A673 (cell line): Measurements from ENCODE around the gene COG6. TPM values are rescaled to one million over a fixed set of nuclear protein-coding genes. Genes with fewer than 3 reads are reported as not detected.

Experiments used
- BruUV-seq: library from RNA; stranded (reverse); fragments of 400-500 nt; replicated peaks from 2 replicates; lab custom pipeline; 2021; lab: Mats Ljungman, UMichigan
- CTCF ChIA-PET: fragments of 300-600 bp; sonication (Branson Sonifier 250); formaldehyde crosslinking; loops from one replicate; lab custom pipeline; 2022; ENCODE audit warnings: antibody characterized with exemption; lab: Charles Lee
- POLR2A ChIA-PET: fragments of 300-600 bp; sonication (Branson Sonifier 250); formaldehyde crosslinking; loops from one replicate; lab custom pipeline; 2022; ENCODE audit warnings: antibody characterized with exemption; ENCODE audit not compliant: low non-redundant PET; lab: Charles Lee
- DNase-seq: peaks from one replicate; pipeline ENCODE4 v3.0.0-alpha.2; 2015; ENCODE audit warnings: low spot score
- H3K27ac ChIP-seq: fragments of 200-600 bp; sonication (generic); 2 replicates; pipeline ENCODE4 v1.5.1; 2016; ENCODE audit warnings: mixed run types, low read depth, mild to moderate bottlenecking, mixed read lengths, antibody characterized with exemption, low read length; ENCODE audit not compliant: poor library complexity, severe bottlenecking
- H3K27me3 ChIP-seq: fragments of 200-600 bp; sonication (generic); replicated peaks from 2 replicates; pipeline ENCODE4 v1.6.1; 2017; ENCODE audit warnings: mixed run types, low read depth, mild to moderate bottlenecking, mixed read lengths, antibody characterized with exemption, low read length; ENCODE audit not compliant: insufficient read depth, poor library complexity
- H3K36me3 ChIP-seq: fragments of 200-600 bp; sonication (generic); 2 replicates; pipeline ENCODE4 v1.6.1; 2016; ENCODE audit warnings: mixed run types, mild to moderate bottlenecking, mixed read lengths, antibody characterized with exemption, low read length; ENCODE audit not compliant: insufficient read depth, poor library complexity, severe bottlenecking
- H3K4me1 ChIP-seq: fragments of 200-600 bp; sonication (generic); 2 replicates; pipeline ENCODE4 v1.6.1; 2017; ENCODE audit warnings: mixed run types, mild to moderate bottlenecking, mixed read lengths, antibody characterized with exemption, low read length; ENCODE audit not compliant: insufficient read depth, poor library complexity, severe bottlenecking
- H3K4me3 ChIP-seq: fragments of 200-600 bp; sonication (generic); 2 replicates; pipeline ENCODE4 v1.5.1; 2016; ENCODE audit warnings: low read depth, mixed run types, mild to moderate bottlenecking, mixed read lengths, low read length; ENCODE audit not compliant: poor library complexity, severe bottlenecking
- H3K9me3 ChIP-seq: fragments of 200-600 bp; sonication (generic); 2 replicates; pipeline ENCODE4 v1.6.1; 2016; ENCODE audit warnings: mixed run types, low read depth, mild to moderate bottlenecking, mixed read lengths, antibody characterized with exemption, low read length; ENCODE audit not compliant: poor library complexity, severe bottlenecking
- CTCF ChIP-seq: fragments of 300-800, 200-600 bp; sonication (generic); conservative IDR thresholded peaks from 2 replicates; pipeline ENCODE4 v1.5.1; 2017; ENCODE audit warnings: low read depth, mild to moderate bottlenecking, antibody characterized with exemption, low read length, moderate library complexity, mixed read lengths
- EZH2 ChIP-seq: fragments of 200-600 bp; sonication (generic); IDR thresholded peaks from 2 replicates; pipeline ENCODE4 v1.6.1; 2017; ENCODE audit warnings: borderline replicate concordance, low read depth, mild to moderate bottlenecking, mixed read lengths, antibody characterized with exemption, low read length; ENCODE audit not compliant: poor library complexity, severe bottlenecking
- intact Hi-C: fragments of 100-400 bp; cut with micrococcal nuclease; formaldehyde crosslinking; loops from one replicate; pipeline ENCODE4 v1.10.0; 2022; ENCODE audit not compliant: unreplicated experiment
- total RNA-seq: library from RNA; stranded (reverse); gene quantifications from 2 replicates; pipeline ENCODE4 v1.2.3, GENCODE V29; 2021

Gene COG6
- total RNA-seq, 1 experiment from 2014 or later, result 33.6 TPM

GRCh38 chr13:39749528-39749927 is 94.1 kb downstream of the COG6 start:
- Histone ChIP-seq H3K27me3 (no peaks in the 10 kb centered on the region), H3K36me3 (no peaks in the 10 kb centered on the region), H3K9me3 (no peaks in the 10 kb centered on the region), H3K4me1 (no peaks in the 10 kb centered on the region), H3K4me3 (no peak overlapping the region), H3K27ac (no peak overlapping the region)
- POLR2A ChIA-PET, result no interaction called here
- TF ChIP-seq EZH2 (no peak), CTCF (no peak)
- CTCF ChIA-PET, result no interaction called here
- DNase-seq, result no peak
- BruUV-seq, result no TSS peak
- intact Hi-C loops, result no loop called here

- no peak overlapping the region for H3K4me3 ChIP-seq
Observed at GRCh38 chr13:39751805-39752204, 96.3 kb downstream of the COG6 start.

GRCh38 chr13:39760521-39760920 is 105.1 kb downstream of the COG6 start:
- Histone ChIP-seq H3K9me3 (peaks cover 3% of the 10 kb centered on the region), H3K27ac (no peak overlapping the region)

More at GRCh38 chr13:39751805-39752204, 96.3 kb downstream of the COG6 start:
- ChIA-PET CTCF (no interaction called here), POLR2A (no interaction called here)
- DNase-seq, result no peak
- no peaks in the 10 kb centered on the region for H3K9me3 ChIP-seq
- no peaks in the 10 kb centered on the region for H3K4me1 ChIP-seq
- no peak overlapping the region for H3K27ac ChIP-seq
- TF ChIP-seq CTCF (no peak), EZH2 (no peak)
- no peaks in the 10 kb centered on the region for H3K27me3 ChIP-seq
- TSS peak; percentile 52 for BruUV-seq
- intact Hi-C loops, result no loop called here
- no peaks in the 10 kb centered on the region for H3K36me3 ChIP-seq

More at GRCh38 chr13:39760521-39760920, 105.1 kb downstream of the COG6 start:
- ChIA-PET CTCF (no interaction called here), POLR2A (no interaction called here)
- H3K36me3 ChIP-seq, result no peaks in the 10 kb centered on the region
- H3K27me3 ChIP-seq, result no peaks in the 10 kb centered on the region
- intact Hi-C loops, result loop anchor here (10.0 kb wide), 1 partner anchor 706 kb away; no protein-coding TSS in a partner anchor
- H3K4me3 ChIP-seq, result no peak overlapping the region
- TF ChIP-seq CTCF (no peak), EZH2 (no peak)
- H3K4me1 ChIP-seq, result peaks cover 2% of the 10 kb centered on the region
- DNase-seq, result no peak
- BruUV-seq, result no TSS peak
